HEK293T (cell line): ENCODE results near the gene UNC5B.

ENCODE experiments used
- BHLHE40 ChIP-seq: fragments of 450-650 bp; IDR thresholded peaks from 2 replicates; pipeline ENCODE4 v1.6.1; 2016; ENCODE audit warnings: mild to moderate bottlenecking, moderate library complexity, borderline replicate concordance
- CTBP1 ChIP-seq: fragments of 450-650 bp; IDR thresholded peaks from 2 replicates; pipeline ENCODE4 v1.6.1; 2016; ENCODE audit warnings: borderline replicate concordance
- FOXK2 ChIP-seq: fragments of 450-650 bp; IDR thresholded peaks from 2 replicates; pipeline ENCODE4 v1.6.1; 2016; ENCODE audit warnings: mild to moderate bottlenecking
- FOXM1 ChIP-seq: fragments of 450-650 bp; IDR thresholded peaks from 2 replicates; pipeline ENCODE4 v1.6.1; 2017; ENCODE audit warnings: mild to moderate bottlenecking, borderline replicate concordance
- HDGF ChIP-seq: fragments of 450-650 bp; IDR thresholded peaks from 2 replicates; pipeline ENCODE4 v1.6.1; 2017; ENCODE audit warnings: antibody characterized with exemption, borderline replicate concordance
- L3MBTL2 ChIP-seq: fragments of 450-650 bp; conservative IDR thresholded peaks from 2 replicates; pipeline ENCODE4 v1.6.1; 2016; ENCODE audit warnings: mild to moderate bottlenecking
- NFRKB ChIP-seq: fragments of 450-650 bp; IDR thresholded peaks from 2 replicates; pipeline ENCODE4 v1.6.1; 2016; ENCODE audit warnings: mild to moderate bottlenecking, moderate library complexity
- PKNOX1 ChIP-seq: fragments of 450-650 bp; IDR thresholded peaks from 2 replicates; pipeline ENCODE4 v1.6.1; 2016
- SP1 ChIP-seq: fragments of 450-650 bp; IDR thresholded peaks from 2 replicates; pipeline ENCODE4 v1.6.1; 2017
- TARDBP ChIP-seq: fragments of 450-650 bp; IDR thresholded peaks from 2 replicates; pipeline ENCODE4 v1.6.1; 2016

DNA sequence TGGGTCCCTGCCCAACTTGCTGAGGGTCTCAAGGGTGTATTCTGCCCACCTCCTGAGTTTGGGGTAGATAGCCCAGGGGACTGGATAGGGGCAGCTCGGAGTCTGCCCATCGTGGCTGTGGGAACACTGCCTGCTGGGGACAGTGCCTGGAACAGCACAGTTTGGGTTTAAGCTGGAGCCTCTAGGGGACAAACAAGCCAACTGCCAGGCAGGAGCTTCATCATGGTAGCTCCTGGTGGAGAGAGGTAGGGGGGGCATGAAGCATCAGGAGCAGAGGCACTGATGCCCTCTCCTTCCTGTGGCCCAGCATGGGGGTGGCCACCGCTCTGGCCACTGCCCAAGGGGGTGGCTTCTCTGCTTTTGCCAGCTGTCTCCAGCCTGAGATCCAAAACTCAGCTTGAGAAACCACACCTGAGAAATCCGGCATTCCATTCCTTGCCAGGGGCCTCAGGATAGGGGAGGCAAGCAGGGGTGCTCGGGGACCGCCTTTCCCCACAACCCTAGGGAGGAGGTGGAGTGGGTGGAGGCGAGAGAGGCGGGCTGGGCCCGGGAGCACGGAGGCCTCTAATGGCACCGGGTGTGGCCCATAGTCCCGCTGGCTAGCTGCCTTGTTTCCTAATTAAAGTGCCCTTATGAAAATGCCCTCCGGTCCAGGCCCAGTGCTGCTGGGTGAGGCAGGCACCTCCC is 47.6 kb downstream of the UNC5B start:
- TF ChIP-seq FOXK2 = no peak
- TF ChIP-seq BHLHE40 = no peak
- no peak for TF ChIP-seq TARDBP
- no peak for TF ChIP-seq PKNOX1
- no peak for TF ChIP-seq HDGF
- no peak for TF ChIP-seq FOXM1
- TF ChIP-seq SP1 = no peak
- no peak for TF ChIP-seq NFRKB
- TF ChIP-seq CTBP1 = no peak
- no peak for TF ChIP-seq L3MBTL2
